Measurements from ENCODE around the gene CAPRIN1.

DNA sequence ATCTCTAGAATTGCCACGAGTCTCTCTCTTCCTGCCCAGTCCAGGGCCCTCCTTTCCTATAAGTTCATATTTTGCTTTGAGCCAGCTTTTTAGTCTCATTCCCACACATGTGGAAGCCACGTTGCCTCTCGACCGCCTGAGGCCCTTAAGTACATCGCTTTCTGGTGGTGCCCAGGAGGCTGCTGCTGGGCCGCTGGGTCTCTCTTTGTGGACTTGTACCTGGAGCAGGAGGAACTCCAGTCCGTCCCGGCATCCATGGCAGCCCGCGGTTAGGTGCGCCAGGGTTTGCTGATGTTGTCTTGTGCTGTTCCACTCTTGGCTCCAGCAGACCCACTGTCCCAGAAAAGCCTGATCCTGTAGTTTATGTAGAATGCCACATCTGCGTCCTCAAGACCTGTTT lies 94.9 kb downstream of the CAPRIN1 start:
- TF ChIP-seq, protein P1, sequence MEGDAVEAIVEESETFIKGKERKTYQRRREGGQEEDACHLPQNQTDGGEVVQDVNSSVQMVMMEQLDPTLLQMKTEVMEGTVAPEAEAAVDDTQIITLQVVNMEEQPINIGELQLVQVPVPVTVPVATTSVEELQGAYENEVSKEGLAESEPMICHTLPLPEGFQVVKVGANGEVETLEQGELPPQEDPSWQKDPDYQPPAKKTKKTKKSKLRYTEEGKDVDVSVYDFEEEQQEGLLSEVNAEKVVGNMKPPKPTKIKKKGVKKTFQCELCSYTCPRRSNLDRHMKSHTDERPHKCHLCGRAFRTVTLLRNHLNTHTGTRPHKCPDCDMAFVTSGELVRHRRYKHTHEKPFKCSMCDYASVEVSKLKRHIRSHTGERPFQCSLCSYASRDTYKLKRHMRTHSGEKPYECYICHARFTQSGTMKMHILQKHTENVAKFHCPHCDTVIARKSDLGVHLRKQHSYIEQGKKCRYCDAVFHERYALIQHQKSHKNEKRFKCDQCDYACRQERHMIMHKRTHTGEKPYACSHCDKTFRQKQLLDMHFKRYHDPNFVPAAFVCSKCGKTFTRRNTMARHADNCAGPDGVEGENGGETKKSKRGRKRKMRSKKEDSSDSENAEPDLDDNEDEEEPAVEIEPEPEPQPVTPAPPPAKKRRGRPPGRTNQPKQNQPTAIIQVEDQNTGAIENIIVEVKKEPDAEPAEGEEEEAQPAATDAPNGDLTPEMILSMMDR (conservative IDR thresholded peaks at IDR 0.05 in 1 of 2, IDR thresholded peaks at IDR 0.05 in 1 of 2; ENCODE audit: extremely low read depth in 1 of 2, insufficient read depth in 1 of 2, low read depth in 1 of 2, low read length in 2 of 2), result no peak
- TF ChIP-seq EZH2 (IDR thresholded peaks at IDR 0.05; ENCODE audit: borderline replicate concordance, low read length), result no peak
